ENCODE results near the gene CD300LG.

The CD300LG gene

GRCh38 chr17:43808076-43808475 is 38.9 kb upstream of the CD300LG start:
- no peak for DNase-seq (ENCODE audit: low read depth)
- TF ChIP-seq, protein P1, sequence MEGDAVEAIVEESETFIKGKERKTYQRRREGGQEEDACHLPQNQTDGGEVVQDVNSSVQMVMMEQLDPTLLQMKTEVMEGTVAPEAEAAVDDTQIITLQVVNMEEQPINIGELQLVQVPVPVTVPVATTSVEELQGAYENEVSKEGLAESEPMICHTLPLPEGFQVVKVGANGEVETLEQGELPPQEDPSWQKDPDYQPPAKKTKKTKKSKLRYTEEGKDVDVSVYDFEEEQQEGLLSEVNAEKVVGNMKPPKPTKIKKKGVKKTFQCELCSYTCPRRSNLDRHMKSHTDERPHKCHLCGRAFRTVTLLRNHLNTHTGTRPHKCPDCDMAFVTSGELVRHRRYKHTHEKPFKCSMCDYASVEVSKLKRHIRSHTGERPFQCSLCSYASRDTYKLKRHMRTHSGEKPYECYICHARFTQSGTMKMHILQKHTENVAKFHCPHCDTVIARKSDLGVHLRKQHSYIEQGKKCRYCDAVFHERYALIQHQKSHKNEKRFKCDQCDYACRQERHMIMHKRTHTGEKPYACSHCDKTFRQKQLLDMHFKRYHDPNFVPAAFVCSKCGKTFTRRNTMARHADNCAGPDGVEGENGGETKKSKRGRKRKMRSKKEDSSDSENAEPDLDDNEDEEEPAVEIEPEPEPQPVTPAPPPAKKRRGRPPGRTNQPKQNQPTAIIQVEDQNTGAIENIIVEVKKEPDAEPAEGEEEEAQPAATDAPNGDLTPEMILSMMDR (IDR thresholded peaks at IDR 0.05; ENCODE audit: control insufficient read depth, extremely low read depth, insufficient read depth) = no peak
- H3K4me3 ChIP-seq (ENCODE audit: low read depth, low read length) = no peak overlapping the region

GRCh38 chr17:43809121-43809520 is 37.9 kb upstream of the CD300LG start:
- DNase-seq (ENCODE audit: low read depth) = no peak
- TF ChIP-seq, protein P1 (IDR thresholded peaks at IDR 0.05; ENCODE audit: control insufficient read depth, extremely low read depth, insufficient read depth) = no peak
- no peak overlapping the region for H3K4me3 ChIP-seq (ENCODE audit: low read depth, low read length)

DNA sequence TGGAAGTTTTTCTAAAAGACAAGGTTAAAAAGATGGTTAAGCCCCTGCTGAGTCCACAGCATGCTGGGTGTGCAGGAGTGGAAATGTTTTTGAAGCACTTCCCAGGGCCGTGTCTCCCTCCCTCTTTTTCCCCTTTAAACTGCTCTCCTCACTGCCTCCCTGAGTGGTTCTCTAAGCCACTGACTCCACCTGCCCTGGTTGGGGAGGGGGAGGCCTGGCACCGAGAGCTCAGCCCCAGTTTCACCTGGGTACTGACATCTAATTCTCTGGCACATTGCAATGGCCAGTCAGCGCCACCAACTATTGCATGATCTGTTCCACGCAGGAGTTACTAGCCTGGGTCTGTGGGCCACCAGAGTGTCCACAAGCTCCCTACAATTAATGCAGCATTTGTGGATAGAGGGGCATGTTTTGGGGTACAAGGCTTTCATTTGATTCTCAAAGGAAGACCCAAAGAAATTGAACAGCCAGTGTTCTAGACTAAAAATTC is 36.7 kb upstream of the CD300LG start:
- H3K4me3 ChIP-seq (ENCODE audit: low read depth, low read length) = no peak overlapping the region
- TF ChIP-seq, protein P1 (IDR thresholded peaks at IDR 0.05; ENCODE audit: control insufficient read depth, extremely low read depth, insufficient read depth) = no peak
- DNase-seq (ENCODE audit: low read depth) = no peak

- H3K4me3 ChIP-seq (ENCODE audit: low read depth, low read length) = no peak overlapping the region
- TF ChIP-seq, protein P1 (IDR thresholded peaks at IDR 0.05; ENCODE audit: control insufficient read depth, extremely low read depth, insufficient read depth) = no peak
- DNase-seq (ENCODE audit: low read depth) = no peak
These were observed 36.2 kb upstream of the CD300LG start for GRCh38 chr17:43810823-43811222.

DNA sequence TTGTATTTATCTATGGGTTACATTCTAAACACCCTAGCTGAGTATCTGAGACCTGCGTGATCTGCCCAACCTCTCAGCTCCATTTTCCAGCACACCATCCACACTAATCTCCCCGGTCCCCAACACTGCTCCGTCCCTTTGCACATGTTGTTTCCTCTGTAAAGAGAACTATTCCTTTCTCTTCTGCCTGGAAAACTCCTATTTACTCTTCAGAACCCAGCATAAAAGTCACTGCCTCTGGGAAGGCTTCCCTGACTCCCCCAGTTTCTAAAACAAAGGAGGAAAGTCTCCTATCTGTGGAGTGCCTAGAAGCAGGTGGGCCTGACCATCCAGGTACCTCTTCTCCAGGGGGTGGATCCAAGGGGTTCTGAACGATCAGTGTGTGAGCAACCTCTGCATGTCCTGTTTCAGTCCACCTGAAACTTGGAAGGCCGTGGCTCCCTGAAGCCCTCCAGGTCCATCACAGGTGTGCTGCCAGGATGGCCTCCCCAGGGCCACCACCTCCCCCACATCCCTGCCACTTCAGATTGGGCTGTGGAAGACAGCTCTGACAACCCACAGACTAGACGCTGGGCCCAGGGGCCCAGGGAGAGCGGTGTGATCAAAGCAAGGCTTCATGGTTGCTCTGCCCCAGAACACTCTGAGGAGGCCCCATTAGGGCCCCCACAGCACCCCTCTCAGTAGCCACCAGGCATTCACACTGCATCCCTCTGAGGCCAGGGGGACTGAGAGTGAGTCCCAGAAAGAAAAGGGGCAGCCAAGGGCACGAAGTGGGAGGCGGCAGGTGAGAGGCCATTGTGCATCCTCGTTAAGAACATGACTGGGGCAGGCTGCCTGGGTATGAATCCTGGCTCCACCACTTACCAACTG is 34.3 kb upstream of the CD300LG start:
- DNase-seq (ENCODE audit: low read depth) = no peak
- TF ChIP-seq, protein P1 (IDR thresholded peaks at IDR 0.05; ENCODE audit: control insufficient read depth, extremely low read depth, insufficient read depth) = no peak
- no peak overlapping the region for H3K4me3 ChIP-seq (ENCODE audit: low read depth, low read length)

- no peak for DNase-seq (ENCODE audit: low read depth)
- H3K4me3 ChIP-seq (ENCODE audit: low read depth, low read length) = no peak overlapping the region
- TF ChIP-seq, protein P1 (IDR thresholded peaks at IDR 0.05; ENCODE audit: control insufficient read depth, extremely low read depth, insufficient read depth) = no peak
These were observed 33.6 kb upstream of the CD300LG start for GRCh38 chr17:43813386-43813785.

Data from LNCaP clone FGC (cell line).